Measurements from ENCODE around the gene DDAH1. TPM values are rescaled to one million over a fixed set of nuclear protein-coding genes. Genes with fewer than 3 reads are reported as not detected.

The DDAH1 gene
- total RNA-seq, 1 donor from 2014 or later: 0.07 TPM

- ChIA-PET POLR2A (interaction anchor here (0.5 kb wide), 1 partner anchor 1088 kb away, joined by 5 read pairs; no protein-coding TSS in a partner anchor), CTCF (interaction anchor here (0.9 kb wide), 1 partner anchor 11 kb away, joined by 3 read pairs; no protein-coding TSS in a partner anchor)
- H3K27ac Mint-ChIP-seq: no peak overlapping the region
- TF ChIP-seq, protein P1, sequence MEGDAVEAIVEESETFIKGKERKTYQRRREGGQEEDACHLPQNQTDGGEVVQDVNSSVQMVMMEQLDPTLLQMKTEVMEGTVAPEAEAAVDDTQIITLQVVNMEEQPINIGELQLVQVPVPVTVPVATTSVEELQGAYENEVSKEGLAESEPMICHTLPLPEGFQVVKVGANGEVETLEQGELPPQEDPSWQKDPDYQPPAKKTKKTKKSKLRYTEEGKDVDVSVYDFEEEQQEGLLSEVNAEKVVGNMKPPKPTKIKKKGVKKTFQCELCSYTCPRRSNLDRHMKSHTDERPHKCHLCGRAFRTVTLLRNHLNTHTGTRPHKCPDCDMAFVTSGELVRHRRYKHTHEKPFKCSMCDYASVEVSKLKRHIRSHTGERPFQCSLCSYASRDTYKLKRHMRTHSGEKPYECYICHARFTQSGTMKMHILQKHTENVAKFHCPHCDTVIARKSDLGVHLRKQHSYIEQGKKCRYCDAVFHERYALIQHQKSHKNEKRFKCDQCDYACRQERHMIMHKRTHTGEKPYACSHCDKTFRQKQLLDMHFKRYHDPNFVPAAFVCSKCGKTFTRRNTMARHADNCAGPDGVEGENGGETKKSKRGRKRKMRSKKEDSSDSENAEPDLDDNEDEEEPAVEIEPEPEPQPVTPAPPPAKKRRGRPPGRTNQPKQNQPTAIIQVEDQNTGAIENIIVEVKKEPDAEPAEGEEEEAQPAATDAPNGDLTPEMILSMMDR (IDR thresholded peaks at IDR 0.05): no peak
- H3K9me3 Mint-ChIP-seq: no peaks in the 10 kb centered on the region
- peaks cover 7% of the 10 kb centered on the region for H3K4me1 Mint-ChIP-seq
- DNase-seq (no peak), ATAC-seq (ENCODE audit: low read depth) (no peak)
- intact Hi-C loops (cut with micrococcal nuclease): loop anchor here (10.0 kb wide), 2 partner anchors 159 to 579 kb away; partner anchors contain the start of gene DDAH1
- peaks cover 2% of the 10 kb centered on the region for H3K27me3 Mint-ChIP-seq
- H3K36me3 Mint-ChIP-seq (ENCODE audit: low read depth): peaks cover 4% of the 10 kb centered on the region
- no peak overlapping the region for H3K4me3 Mint-ChIP-seq
These were observed 158.7 kb downstream of the DDAH1 start for GRCh38 chr1:85306236-85306635.

DNA sequence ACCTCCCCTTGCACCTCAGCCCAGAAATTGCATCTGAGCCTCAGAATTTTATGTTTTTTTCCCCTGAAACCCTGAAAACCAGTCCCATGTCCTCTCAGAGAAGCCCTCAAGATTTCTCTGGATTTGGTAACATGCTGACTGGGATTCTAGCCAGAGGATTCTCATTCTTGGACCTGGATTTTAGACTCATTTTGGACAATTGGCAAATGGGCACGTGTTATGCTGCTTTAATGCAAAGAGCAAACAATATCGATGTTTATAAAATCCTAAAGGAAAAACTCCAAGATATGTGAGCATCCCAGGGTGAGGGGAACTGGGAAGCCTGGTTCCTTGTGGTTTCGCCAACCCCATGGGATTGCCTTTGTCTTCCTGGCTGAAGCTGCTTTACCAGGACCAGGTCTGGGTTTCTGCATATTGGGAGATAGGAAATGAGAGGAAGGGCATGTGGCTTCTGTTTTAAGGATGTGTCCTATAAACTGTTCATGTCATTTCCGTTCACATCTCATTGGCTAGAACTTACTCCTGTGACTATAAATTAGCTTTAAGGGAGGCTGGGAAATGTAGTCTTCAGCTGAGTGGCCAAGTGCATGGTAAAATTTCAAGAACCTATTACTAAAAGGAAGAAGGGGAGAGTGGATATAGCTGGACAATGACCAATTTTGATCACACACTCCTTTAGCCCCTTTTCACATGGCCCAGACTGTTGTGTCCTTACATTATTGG is 161.4 kb downstream of the DDAH1 start:
- Mint-ChIP-seq H3K27ac (no peak overlapping the region), H3K27me3 (peaks cover 2% of the 10 kb centered on the region), H3K4me3 (no peak overlapping the region), H3K36me3 (ENCODE audit: low read depth) (peaks cover 4% of the 10 kb centered on the region), H3K4me1 (peaks cover 13% of the 10 kb centered on the region), H3K9me3 (no peaks in the 10 kb centered on the region)
- ATAC-seq (ENCODE audit: low read depth) (no peak), DNase-seq (no peak)
- TF ChIP-seq, protein P1 (IDR thresholded peaks at IDR 0.05): no peak
- ChIA-PET POLR2A (no interaction called here), CTCF (no interaction called here)
- intact Hi-C loops (cut with micrococcal nuclease): loop anchor here (10.0 kb wide), 2 partner anchors 161 to 581 kb away; partner anchors contain the start of gene DDAH1

DNA sequence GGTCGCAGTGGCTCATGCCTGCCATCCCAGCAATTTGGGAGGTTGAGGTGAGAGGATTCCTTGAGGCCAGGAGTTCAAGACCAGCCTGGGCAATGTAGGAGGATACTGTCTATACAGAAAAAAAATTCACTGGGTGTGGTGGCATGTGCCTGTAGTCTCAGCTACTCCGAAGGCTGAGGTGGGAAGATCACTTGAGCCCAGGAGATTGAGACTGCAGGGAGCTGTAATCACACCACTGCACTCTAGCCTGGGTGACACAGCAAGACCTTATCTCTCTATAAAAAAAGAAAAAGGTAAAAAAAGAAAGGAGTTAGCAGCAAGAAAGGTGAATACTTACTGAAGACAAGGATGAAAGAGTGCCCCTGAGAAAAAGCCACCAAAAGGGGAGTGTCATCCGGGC is 164.8 kb downstream of the DDAH1 start:
- CTCF ChIA-PET: no interaction called here
- TF ChIP-seq, protein P1 (IDR thresholded peaks at IDR 0.05): no peak
- Mint-ChIP-seq H3K27me3 (no peaks in the 10 kb centered on the region), H3K27ac (no peak overlapping the region), H3K4me1 (peaks cover 26% of the 10 kb centered on the region), H3K36me3 (ENCODE audit: low read depth) (peaks cover 4% of the 10 kb centered on the region), H3K4me3 (no peak overlapping the region), H3K9me3 (no peaks in the 10 kb centered on the region)
- POLR2A ChIA-PET: no interaction called here
- no peak for DNase-seq
- no peak for ATAC-seq (ENCODE audit: low read depth)
- intact Hi-C loops (cut with micrococcal nuclease): loop anchor here (10.0 kb wide), 2 partner anchors 165 to 585 kb away; partner anchors contain the start of gene DDAH1

- H3K27ac Mint-ChIP-seq: peak overlapping the region; percentile 76
- ATAC-seq (ENCODE audit: low read depth) (peak; percentile 90), DNase-seq (peak; percentile 26)
- intact Hi-C loops (cut with micrococcal nuclease): loop anchor here (1.0 kb wide), 1 partner anchor 22 kb away; the partner anchor contains the start of gene BCL10
- TF ChIP-seq, protein P1 (IDR thresholded peaks at IDR 0.05): no peak
- no peaks in the 10 kb centered on the region for H3K9me3 Mint-ChIP-seq
- POLR2A ChIA-PET: interaction anchor here (0.6 to 2.9 kb wide), 2 partner anchors 22 to 248 kb away, joined by 3 to 36 read pairs; partner anchors contain the start of gene BCL10
- peak overlapping the region; percentile 51 for H3K4me3 Mint-ChIP-seq
- CTCF ChIA-PET: interaction anchor here (0.9 to 1.2 kb wide), 2 partner anchors 10 to 22 kb away, joined by 4 to 5 read pairs; no protein-coding TSS in a partner anchor
- H3K36me3 Mint-ChIP-seq (ENCODE audit: low read depth): peaks cover 5% of the 10 kb centered on the region
- no peaks in the 10 kb centered on the region for H3K27me3 Mint-ChIP-seq
- peaks cover 29% of the 10 kb centered on the region for H3K4me1 Mint-ChIP-seq
These were observed 166.9 kb downstream of the DDAH1 start for GRCh38 chr1:85297855-85298629.

- peaks cover 29% of the 10 kb centered on the region for H3K4me1 Mint-ChIP-seq
- peaks cover 5% of the 10 kb centered on the region for H3K36me3 Mint-ChIP-seq (ENCODE audit: low read depth)
- intact Hi-C loops (cut with micrococcal nuclease): no loop called here
- no peak for ATAC-seq (ENCODE audit: low read depth)
- H3K4me3 Mint-ChIP-seq: peak overlapping the region; percentile 51
- no peaks in the 10 kb centered on the region for H3K27me3 Mint-ChIP-seq
- no peak for DNase-seq
- TF ChIP-seq, protein P1 (IDR thresholded peaks at IDR 0.05): no peak
- H3K27ac Mint-ChIP-seq: no peak overlapping the region
- ChIA-PET CTCF (interaction anchor here (1.2 kb wide), 1 partner anchor 11 kb away, joined by 5 read pairs; no protein-coding TSS in a partner anchor), POLR2A (interaction anchor here (2.9 kb wide), 1 partner anchor 21 kb away, joined by 36 read pairs; the partner anchor contains the start of gene BCL10)
- H3K9me3 Mint-ChIP-seq: no peaks in the 10 kb centered on the region
These were observed 167.5 kb downstream of the DDAH1 start for GRCh38 chr1:85297538-85297854.

Data from activated B cell treated with CpG ODN at 0.5 μM for 24 hours (primary cell).